Measurements from ENCODE around the gene VPS26B.

DNA sequence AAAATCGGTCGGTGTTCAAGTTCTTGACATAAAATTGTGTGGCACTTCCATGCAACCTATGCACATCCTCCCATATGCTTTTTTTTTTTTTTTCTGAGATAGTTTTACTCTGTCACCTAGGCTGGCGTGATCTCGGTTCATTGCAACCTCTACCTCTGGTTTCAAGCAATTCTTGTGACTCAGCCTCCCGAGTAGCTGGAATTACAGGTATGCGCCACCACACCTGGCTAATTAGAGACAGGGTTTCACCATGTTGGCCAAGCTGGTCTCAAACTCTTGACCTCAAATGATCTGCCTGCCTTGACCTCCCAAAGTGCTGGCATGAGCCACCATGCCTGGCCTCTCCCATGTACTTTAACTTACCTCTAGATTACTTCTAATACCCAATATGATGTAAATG, 66.7 kb downstream of the VPS26B start:
- TF ChIP-seq, protein P1, sequence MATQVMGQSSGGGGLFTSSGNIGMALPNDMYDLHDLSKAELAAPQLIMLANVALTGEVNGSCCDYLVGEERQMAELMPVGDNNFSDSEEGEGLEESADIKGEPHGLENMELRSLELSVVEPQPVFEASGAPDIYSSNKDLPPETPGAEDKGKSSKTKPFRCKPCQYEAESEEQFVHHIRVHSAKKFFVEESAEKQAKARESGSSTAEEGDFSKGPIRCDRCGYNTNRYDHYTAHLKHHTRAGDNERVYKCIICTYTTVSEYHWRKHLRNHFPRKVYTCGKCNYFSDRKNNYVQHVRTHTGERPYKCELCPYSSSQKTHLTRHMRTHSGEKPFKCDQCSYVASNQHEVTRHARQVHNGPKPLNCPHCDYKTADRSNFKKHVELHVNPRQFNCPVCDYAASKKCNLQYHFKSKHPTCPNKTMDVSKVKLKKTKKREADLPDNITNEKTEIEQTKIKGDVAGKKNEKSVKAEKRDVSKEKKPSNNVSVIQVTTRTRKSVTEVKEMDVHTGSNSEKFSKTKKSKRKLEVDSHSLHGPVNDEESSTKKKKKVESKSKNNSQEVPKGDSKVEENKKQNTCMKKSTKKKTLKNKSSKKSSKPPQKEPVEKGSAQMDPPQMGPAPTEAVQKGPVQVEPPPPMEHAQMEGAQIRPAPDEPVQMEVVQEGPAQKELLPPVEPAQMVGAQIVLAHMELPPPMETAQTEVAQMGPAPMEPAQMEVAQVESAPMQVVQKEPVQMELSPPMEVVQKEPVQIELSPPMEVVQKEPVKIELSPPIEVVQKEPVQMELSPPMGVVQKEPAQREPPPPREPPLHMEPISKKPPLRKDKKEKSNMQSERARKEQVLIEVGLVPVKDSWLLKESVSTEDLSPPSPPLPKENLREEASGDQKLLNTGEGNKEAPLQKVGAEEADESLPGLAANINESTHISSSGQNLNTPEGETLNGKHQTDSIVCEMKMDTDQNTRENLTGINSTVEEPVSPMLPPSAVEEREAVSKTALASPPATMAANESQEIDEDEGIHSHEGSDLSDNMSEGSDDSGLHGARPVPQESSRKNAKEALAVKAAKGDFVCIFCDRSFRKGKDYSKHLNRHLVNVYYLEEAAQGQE (IDR thresholded peaks at IDR 0.05; ENCODE audit: low read depth): no peak
- no peak for TF ChIP-seq EP300 (IDR thresholded peaks at IDR 0.05; ENCODE audit: borderline replicate concordance)
- TF ChIP-seq ZBTB7A (IDR thresholded peaks at IDR 0.05; ENCODE audit: low read depth): no peak
- TF ChIP-seq TCF12 (IDR thresholded peaks at IDR 0.05; ENCODE audit: low read depth): no peak
- TF ChIP-seq RAD21 (IDR thresholded peaks at IDR 0.05; ENCODE audit: low read depth): no peak
- TF ChIP-seq TEAD4 (IDR thresholded peaks at IDR 0.05): no peak
- no peak for TF ChIP-seq EGR1 (IDR thresholded peaks at IDR 0.05)
- TF ChIP-seq, protein P2, sequence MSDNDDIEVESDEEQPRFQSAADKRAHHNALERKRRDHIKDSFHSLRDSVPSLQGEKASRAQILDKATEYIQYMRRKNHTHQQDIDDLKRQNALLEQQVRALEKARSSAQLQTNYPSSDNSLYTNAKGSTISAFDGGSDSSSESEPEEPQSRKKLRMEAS (IDR thresholded peaks at IDR 0.05): no peak
- TF ChIP-seq, protein P3, sequence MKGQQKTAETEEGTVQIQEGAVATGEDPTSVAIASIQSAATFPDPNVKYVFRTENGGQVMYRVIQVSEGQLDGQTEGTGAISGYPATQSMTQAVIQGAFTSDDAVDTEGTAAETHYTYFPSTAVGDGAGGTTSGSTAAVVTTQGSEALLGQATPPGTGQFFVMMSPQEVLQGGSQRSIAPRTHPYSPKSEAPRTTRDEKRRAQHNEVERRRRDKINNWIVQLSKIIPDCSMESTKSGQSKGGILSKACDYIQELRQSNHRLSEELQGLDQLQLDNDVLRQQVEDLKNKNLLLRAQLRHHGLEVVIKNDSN (IDR thresholded peaks at IDR 0.05): no peak
- no peak for TF ChIP-seq FOXM1 (IDR thresholded peaks at IDR 0.05; ENCODE audit: borderline replicate concordance, low read depth)
- TF ChIP-seq CREB1 (IDR thresholded peaks at IDR 0.05; ENCODE audit: low read depth): no peak

Data from Ishikawa (cell line).